Fibroblast of skin of right biceps (primary cell): ENCODE results near the gene TBCB.
A peak's percentile ranks its signal among the peaks of the same experiment; 100 is the strongest.
"Not testable (repeated sequence)": the region's sequence is repeated elsewhere in the genome, so short reads cannot be mapped to it uniquely, and the experiment has no call there.

Experiments used
- DNase-seq: peaks from one replicate; pipeline ENCODE4 v3.0.0-alpha.2; 2013

TBCB gene, protein sequence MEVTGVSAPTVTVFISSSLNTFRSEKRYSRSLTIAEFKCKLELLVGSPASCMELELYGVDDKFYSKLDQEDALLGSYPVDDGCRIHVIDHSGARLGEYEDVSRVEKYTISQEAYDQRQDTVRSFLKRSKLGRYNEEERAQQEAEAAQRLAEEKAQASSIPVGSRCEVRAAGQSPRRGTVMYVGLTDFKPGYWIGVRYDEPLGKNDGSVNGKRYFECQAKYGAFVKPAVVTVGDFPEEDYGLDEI

DNA sequence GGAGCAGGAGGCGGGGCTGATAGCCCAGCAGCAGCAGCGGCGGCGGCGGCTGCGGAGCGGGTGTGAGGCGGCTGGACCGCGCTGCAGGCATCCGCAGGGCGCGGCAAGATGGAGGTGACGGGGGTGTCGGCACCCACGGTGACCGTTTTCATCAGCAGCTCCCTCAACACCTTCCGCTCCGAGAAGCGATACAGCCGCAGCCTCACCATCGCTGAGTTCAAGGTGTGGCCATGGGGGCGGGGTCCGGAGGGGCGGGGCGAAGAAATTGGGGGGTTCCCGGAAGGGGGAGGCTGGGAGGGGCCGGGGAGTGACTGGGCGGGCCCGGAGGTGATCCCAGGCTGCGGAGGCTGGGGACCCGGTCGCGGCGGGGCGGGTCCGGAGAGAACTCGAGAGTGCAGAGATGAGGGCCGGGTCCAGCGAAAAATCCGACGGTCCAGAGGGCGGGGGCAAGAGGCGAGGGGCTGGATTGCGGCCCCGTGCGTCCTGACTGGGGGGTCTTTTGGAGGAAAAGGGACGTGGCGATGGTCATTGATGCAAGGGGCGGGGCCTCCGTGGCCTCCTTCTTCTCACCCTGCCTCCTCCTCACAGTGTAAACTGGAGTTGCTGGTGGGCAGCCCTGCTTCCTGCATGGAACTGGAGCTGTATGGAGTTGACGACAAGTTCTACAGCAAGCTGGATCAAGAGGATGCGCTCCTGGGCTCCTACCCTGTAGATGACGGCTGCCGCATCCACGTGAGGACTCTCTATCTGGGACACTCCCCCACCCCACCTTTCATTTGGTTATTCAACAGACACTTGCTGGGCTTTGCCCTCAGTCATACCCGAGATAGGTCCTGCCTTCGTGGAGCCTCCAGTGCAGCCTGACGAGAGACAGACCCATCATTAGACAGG lies at the start of gene TBCB:
TSS of gene TBCB (plus strand) at position 16 of the 891 bp plus-strand sequence. CDS start at position 109, 93 bp downstream.
- no peak for DNase-seq

DNA sequence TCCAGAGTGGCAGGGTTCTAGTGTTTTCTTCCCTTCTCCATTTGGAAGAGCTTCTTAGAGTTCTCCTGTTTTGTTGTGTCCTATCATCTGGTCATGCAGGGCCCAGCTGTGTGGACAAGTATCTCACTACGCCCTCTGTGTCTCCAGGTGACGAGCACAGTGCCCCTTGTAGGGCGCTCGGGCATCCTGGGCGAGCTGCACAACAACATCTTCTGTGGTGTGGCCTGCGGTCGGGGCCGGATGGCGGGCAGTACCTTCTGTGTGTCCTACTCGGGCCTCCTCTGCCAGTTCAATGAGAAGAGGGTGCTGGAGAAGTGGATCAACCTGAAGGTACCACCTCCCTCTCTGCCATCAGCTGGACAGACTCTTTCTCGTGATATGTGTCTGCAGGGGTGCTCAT lies 47.6 kb upstream of the TBCB start:
- DNase-seq, result no peak

DNA sequence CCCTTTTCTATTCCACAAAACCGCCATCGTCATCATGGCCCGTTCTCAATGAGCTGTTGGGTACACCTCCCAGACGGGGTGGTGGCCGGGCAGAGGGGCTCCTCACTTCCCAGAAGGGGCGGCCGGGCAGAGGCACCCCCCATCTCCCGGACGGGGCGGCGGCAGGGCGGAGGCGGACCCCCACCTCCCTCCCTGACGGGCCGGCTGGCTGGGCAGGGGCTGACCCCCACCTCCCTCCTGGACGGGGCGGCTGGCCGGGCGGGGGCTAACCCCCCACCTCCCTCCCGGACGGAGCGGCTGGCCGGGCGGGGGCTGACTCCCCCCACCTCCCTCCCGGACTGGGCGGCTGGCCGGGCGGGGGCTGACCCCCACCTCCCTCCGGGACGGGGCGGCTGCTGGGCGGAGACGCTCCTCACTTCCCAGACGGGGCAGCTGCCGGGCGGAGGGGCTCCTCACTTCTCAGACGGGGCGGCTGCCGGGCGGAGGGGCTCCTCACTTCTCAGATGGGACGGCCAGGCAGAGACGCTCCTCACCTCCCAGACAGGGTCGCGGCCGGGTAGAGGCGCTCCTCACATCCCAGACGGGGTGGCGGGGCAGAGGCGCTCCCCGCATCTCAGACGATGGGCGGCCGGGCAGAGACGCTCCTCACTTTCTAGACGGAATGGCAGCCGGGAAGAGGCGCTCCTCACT lies 46.3 kb upstream of the TBCB start:
- not testable (repeated sequence) for DNase-seq

DNA sequence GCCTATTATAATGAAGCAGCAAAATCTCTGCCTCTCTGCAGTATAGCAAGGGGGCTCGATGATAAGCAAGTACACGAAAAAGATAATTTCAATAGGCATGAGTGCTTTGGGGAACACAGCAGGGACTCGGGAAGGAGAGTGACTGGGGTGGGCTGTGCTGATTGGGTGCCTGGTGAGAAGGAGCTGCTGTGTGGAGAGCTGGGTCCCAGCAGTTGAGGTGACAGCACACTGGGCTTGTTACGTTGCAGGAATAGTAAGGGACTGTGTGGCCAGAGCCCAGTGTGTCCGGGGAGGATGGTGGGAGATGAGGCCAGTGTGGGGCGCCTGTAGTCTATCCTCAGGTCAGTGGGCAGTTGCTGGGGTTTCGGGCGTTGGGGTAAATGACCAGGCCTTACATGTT lies 43.2 kb upstream of the TBCB start:
- no peak for DNase-seq

DNA sequence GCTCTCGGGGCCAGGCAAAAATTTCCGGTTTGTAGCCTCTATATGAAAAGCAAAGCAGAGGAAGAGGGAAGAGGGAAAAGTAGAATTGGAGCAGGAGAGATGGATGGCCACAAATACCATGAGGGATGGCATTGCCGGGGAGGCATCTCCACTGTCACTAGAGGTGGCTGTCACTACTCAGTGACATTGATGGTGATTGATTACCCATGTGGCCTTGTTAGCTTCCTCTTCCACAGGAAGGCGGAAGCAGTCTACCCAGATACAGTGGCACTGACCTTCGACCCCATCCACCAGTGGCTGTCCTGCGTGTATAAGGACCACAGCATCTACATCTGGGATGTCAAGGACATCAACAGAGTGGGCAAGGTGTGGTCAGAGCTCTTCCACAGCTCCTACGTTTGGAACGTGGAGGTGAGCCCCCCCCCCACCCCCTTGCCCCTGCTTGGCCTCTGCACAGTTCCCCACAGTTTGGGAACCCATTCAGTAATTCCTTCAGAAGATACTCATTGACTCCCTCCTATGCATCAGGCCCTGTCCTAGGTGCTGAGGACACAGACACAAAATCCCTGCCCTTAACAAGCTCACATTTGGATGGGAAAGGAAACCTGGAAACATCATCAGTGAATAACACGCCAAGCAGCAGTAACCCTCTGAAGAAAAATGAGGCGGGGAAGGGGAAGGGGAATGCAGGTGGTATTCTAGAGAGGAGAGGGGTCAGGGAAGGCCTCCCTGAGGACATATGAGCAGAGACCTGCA lies 42.0 kb upstream of the TBCB start:
- DNase-seq, result no peak

DNA sequence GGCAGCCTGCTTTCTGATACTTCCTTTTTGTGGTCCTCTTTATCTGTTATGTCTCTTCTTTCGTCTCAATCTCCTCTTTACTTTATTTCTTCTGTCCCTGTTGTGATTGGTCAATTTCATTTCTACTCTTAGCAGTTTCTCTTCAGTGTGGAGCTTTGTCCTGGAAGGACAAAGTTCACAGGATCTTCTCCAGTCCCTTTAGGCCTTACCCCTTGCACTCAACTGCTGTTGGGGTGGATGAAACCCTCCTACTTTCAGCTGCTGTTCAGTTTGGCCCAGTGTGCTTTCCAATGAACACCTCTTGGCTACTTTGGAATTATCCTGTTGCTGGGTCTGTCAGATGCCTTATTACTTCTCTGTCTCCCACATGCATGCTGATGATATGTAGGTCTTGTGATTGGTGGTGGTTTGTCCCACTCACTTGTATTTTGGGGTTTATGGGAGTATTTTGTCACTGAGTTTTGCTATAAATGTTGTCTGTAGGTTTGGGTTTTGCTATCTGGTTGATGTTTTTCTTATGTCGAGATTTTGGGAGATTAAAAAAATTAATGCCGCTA lies 35.8 kb upstream of the TBCB start:
- DNase-seq, result no peak

DNA sequence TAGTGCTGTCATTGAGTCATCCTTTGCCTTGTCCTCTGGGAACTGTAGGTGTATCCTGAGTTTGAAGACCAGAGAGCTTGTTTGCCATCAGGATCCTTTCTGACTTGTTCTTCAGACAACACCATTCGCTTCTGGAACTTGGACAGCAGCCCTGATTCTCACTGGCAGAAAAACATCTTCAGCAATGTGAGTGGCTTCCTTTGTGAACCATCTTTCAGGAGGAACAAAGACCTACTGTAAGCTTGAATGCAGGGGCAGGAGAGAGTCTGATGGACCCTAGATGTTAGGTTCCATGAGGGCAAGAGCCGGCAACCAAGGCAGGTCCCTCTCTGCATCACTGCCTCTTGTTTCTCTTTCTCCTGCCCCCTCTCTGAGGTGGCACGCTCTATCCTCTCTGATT lies 33.9 kb upstream of the TBCB start:
- DNase-seq, result no peak

DNA sequence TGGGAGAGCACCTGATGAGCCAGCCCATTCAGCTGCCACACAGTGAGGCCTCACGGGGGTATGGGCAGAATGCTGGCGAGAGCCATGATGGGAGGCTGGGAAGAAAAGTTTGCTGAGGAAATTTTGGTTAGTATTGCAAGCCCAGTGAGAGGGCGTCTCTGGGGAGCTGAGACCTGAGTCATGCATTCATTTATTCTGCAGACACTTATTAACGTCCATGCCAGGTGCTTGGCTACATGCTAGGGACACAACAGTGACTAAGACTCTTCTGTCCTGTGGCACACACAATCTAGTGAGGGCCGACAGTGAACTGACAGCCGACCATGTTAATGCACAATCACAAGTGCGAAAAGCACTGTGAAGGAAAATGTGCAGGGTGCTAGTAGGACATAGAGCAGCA lies 33.4 kb upstream of the TBCB start:
- peak; percentile 9 for DNase-seq

DNA sequence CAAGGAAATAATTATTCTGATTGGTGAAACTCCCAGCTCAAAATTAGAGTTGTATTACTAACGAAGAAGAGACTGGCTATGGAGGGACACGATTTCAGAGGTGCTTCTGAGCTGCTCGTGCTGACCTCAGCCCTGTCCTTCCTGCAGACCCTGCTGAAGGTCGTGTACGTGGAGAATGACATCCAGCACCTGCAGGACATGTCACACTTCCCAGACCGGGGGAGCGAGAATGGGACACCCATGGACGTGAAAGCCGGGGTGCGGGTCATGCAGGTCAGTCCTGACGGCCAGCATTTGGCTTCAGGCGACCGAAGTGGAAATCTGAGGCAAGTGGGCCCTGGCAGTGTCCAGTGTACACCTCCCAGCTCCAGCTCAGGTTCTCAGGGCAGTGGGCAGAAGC lies 32.4 kb upstream of the TBCB start:
- no peak for DNase-seq

DNA sequence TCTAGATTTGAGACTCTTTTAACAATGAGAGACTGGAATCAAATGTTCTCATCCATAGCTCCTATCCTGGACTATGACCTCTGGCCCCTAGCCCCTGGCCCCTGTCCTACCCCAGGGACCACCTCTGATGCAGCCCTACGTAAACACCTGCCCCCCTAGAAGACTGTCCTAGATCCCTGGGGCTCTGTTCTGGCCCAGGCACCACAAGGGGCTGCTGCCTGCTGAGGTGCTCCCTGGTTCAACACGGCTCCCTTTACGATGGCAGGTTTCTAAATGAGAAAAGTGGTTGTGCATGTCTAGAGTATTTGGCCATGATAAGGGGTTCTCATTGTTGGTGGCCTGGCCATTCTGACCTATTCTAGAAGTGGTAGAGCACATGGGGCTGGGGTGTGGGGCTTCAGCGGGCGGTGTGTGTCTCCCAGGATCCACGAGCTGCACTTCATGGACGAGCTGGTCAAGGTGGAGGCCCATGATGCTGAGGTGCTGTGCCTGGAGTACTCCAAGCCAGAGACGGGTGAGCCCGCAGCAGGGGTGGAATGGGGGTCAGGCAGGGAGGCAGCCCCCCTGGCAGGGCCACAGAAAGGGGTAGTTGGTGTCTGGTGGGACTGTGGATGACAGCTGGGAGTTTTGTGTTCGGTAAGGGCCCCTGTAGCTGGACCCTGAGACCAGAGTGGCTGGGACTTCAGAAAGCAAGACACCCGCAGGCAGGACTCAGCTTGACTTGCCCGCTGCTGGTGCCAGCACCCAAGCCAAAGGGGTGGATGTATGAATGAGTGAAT lies 30.8 kb upstream of the TBCB start:
- DNase-seq, result no peak

DNA sequence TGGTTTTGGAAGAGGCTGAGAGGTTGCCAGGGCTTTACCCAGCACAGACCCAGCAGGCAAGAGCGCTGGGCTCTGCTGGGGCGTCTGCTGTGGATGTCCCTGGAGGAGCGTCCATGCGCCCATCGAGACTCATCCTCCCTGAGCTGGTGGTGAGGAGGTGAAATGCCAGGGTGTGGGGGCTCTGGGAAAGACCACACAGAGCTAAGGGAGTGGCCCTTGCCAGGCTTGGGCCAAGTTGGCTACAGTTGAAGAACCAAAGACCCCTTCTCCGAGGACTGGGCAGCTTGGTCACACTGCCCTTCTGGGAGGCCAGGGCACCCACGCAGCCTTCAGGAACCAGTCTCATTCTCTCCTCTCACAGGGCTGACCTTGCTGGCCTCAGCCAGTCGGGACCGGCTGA lies 28.9 kb upstream of the TBCB start:
- DNase-seq, result no peak

DNA sequence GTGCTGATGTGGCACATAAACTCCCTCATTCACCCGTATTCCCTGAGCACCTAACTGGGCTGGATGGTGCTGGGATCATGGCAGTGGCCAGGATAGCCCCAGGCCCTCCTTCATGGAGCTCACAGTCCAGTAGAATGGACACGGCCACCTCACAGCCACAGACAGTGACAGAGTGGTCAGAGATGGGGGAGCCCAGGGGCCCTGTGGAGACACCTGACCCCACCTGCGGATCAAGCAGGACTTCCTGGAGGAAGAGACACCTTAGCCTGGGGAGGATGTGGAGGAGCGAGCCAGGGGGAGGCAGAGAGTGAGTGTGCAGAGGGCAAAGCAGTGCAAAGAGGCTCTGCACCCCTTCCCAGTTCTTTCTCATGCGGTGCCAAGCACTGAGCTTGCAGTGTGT lies 25.4 kb upstream of the TBCB start:
- no peak for DNase-seq

DNA sequence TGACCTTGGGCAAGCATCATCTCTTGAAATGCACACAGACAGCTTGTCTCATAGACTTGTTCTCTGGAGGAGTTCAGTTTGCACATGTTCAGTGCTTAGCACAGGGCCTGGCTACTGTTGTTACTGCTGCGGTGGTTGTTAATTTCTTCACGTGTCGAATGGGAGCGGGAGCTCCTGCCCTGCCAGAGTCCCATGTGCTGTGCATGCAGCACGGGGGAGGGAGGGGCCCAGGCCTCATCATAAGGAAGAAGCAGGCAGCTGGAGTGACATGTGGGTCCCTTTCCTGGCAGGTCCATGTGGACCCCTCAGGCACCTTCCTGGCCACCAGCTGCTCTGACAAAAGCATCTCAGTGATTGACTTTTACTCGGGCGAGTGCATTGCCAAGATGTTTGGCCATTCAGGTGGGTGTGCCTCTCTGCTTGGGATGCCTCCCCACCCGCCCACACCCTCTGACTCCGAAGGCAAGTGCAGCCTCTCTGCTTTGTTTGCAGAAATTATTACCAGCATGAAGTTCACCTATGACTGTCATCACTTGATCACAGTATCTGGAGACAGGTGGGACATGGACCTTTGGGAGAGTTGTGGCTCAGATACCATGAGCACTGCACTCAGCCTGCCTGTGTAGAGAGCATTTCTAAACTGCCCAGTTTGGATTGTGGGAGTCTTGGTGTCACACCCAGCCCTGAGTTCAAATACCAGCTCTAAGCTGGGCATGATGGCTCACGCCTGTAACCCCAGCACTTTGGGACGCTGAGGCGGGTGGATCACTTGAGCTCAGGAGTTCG lies 24.2 kb upstream of the TBCB start:
- no peak for DNase-seq

DNA sequence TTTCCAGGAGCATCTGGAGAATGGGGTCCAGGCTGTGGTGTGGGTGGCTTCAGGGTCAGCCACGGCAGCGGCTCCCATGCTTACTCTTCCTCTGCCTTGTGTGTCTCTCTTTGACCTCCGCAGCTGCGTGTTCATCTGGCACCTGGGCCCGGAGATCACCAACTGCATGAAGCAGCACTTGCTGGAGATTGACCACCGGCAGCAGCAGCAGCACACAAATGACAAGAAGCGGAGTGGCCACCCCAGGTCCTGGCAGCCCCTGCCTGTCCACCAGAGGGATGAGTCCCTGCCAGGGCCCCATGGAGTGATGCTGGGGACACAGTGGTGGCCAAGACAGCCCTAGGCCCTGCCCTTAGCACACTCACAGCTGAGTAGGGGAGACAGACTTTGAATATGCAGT lies 22.7 kb upstream of the TBCB start:
- DNase-seq, result no peak

DNA sequence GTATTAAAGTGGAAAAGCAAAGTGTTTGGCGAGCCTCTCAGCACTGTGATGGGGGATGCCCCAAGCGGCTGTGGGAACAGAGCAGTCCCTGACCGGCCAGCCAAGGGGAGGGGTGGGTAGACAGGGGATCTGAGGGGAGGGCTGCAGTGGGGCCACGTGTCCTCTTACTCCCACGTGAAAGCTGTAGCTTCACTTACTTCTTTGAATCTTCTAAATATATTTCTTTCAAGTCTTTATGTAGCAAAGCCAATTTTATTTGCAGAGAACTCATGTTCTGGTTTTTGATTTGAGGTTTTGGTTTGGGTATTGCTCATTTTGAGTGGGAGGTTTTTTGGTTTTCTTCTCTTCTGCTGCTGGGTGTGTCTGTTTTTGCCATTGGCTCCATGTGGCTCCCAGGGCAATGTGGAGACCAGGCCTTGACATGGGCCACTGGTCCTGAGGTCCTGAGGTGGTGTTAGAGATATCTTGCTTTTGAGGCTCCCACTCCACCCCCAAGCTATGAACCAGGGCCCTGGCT lies 22.1 kb upstream of the TBCB start:
- DNase-seq, result no peak

DNA sequence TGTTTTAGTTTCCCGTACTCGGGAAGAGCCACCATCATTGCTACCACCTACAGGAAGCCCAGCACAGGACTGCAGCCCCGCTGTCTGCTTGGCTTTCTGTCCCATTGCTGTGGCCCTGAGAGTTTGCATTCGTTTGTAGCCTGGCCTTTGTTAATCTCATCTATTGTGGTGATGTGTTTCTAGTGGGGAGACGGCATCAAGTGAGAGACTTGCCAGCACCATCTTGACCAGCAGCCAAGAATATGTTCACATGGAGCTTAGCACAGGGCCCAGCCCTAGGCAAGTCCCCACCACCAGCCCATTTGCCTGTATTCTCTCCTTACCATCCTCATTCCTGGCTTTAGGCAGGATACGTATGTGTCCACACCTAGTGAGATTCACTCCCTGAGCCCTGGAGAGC lies 21.6 kb upstream of the TBCB start:
- DNase-seq, result no peak

DNA sequence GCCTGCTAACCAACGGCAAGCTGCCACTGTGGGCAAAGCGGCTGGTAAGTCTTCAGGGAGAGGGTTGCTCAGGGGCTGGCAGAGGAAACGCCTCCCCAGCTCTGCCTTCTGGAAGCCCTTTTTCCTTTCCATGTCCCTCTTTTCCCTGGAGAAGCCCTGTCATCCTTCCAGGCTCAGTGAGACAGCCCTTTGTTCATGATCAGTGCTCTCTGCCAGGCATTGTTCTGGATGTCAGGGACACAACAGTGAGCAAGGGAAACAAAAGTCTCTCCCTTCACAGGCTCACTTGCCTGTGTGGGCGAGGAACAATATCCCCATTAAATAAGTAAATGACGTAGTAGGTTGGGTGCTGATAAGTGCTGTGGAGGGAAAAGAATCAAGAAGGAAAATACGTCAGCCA lies 18.2 kb upstream of the TBCB start:
- DNase-seq, result no peak

DNA sequence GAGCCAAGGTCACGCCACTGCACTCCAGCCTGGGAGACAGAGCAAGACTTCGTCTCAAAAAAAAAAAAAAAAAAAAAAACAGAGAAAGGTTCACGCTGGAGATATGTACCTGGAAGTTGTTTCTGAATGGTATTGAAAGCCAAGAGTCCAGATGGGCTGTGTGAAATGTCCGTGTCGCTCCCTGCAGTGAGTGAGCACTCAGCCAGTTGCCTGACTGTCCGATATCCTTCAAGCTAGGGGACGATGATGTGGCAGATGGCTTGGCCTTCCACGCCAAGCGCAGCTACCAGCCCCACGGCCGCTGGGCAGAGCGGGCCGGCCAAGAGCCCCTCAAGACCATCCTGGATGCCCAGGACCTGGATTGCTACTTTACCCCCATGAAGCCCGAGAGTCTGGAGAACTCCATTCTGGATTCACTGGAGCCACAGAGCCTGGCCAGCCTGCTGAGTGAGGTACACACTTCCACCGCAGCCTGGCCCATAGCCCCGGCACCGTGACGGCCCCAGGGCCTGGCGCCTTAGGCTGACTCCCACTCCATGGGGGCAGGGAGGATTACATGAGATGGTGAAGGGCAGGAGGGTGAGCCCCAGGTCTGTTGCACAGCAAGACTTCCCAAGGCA lies 16.0 kb upstream of the TBCB start:
- no peak for DNase-seq

DNA sequence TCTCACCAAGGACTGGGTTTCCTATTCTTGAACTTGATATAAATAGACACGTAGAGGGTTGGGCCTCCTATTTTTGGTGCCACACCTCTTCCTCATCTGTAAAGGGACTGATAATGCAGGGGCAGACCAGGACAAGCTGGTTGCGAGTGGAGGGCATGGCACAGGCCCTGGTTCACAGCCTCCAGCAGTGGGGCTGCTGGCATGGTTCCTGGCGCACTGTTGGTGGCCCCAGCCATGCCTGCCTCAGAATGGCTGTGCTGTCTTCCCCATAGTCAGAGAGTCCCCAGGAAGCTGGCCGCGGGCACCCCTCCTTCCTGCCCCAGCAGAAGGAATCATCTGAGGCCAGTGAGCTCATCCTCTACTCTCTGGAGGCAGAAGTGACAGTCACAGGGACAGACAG lies 14.8 kb upstream of the TBCB start:
- DNase-seq, result no peak

DNA sequence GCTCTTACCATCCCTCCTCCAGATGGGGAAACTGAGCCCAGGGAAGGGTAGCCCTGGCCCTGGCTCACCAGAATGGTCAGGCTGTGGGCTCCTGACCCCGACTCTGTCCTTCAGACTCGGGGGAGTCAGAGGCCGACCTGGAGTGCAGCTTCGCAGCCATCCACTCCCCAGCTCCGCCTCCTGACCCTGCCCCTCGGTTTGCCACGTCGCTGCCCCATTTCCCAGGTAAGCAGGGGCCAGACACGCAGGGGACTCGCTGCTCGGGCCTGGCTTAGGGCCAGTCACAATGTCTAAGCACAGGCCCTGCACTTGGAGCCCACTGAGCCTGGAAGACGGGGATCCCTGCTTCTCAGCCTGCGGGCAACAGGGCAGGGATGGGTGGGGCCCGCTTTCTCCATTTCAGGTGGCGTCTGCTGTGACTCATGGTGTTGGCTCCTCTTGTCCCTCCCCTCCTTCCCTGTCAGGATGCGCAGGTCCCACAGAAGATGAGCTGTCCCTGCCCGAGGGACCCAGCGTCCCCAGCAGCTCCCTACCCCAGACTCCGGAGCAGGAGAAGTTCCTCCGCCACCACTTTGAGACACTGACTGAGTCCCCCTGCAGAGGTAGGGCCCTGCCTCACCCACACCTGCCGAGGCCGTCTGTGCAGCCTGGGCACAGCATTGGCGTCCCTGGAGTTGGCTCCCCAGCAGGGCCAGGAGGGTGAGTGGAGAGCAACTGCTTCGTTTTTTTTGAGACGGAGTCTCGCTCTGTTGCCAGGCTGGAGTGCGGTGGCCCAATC lies 13.5 kb upstream of the TBCB start:
- DNase-seq, result no peak
